ENCODE data around the gene FAM13B. TPM values are rescaled to one million over a fixed set of nuclear protein-coding genes. Genes with fewer than 3 reads are reported as not detected.

Gene FAM13B
- total and polyA plus RNA-seq, 10 of the 15 experiments (the other 5 are each of a cell fraction or from before 2014, with no cell fraction given) = 3.6 to 30.0 (median 20.3) TPM

GRCh38 chr5:138029944-138030343, 2.9 kb downstream of the FAM13B start:
- no TSS peak for BruUV-seq (replicated peaks)
- Histone ChIP-seq H3K4me3 (peak overlapping the region; percentile 94), H3K79me2 (ENCODE audit: control insufficient read depth, insufficient read depth, low read length) (peaks cover 83% of the 10 kb centered on the region), H3K27ac (ENCODE audit: control insufficient read depth, insufficient read depth) (peak overlapping the region; percentile 45), H3K27me3 (replicated peaks in 1 of 2; ENCODE audit: control insufficient read depth in 2 of 2, insufficient read depth in 2 of 2, low read length in 1 of 2) (no peaks in the 10 kb centered on the region), H2AFZ (ENCODE audit: control insufficient read depth, low read depth, low read length) (no peak overlapping the region), H3K9ac (ENCODE audit: control insufficient read depth, insufficient read depth, low read length) (peak overlapping the region; percentile 15; the same call in 1 of the 2 replicates), H3K36me3 (ENCODE audit: control insufficient read depth in 2 of 2, insufficient read depth in 2 of 2, low read length in 1 of 2) (no peaks in the 10 kb centered on the region), H3K4me1 (ENCODE audit: control insufficient read depth, insufficient read depth, low read length) (peaks cover 13% of the 10 kb centered on the region), H3K9me3 (replicated peaks; ENCODE audit: control insufficient read depth, insufficient read depth, low read length) (peaks cover 6% of the 10 kb centered on the region; the same call in 2 of the 3 replicates), H3K4me2 (ENCODE audit: control insufficient read depth, insufficient read depth) (peak overlapping the region; percentile 95), H4K20me1 (ENCODE audit: control insufficient read depth, insufficient read depth) (no peaks in the 10 kb centered on the region)
- ATAC-seq (no peak), FAIRE-seq (no peak), DNase-seq (ENCODE audit: low read depth, low spot score) (no peak)
- CTCF ChIA-PET = interaction anchor here (0.9 to 4.0 kb wide), 10 partner anchors 11 to 401 kb away, joined by 3 to 19 read pairs (median 4); partner anchors contain the start of genes HNRNPA0 and PKD2L2
- in situ Hi-C loops (cut with MboI) = loop anchor here (5.0 kb wide), 1 partner anchor 37 kb away; no protein-coding TSS in a partner anchor
- WGBS (ENCODE audit: insufficient coverage, insufficient replicate concordance, low lambda C conversion rate, missing lambda C conversion rate) = 0% methylated on average over 2 of the region's 2 CpGs
- SMC1A ChIA-PET (ENCODE audit: uncharacterized antibody, unreplicated experiment) = interaction anchor here (0.7 to 5.7 kb wide), 13 partner anchors 9 to 279 kb away, joined by 3 to 32 read pairs (median 3); partner anchors contain the start of gene PKD2L2
- POLR2A ChIA-PET = interaction anchor here (0.6 to 3.1 kb wide), 13 partner anchors 11 to 393 kb away, joined by 3 to 10 read pairs (median 3); partner anchors contain the start of gene PKD2L2
- intact Hi-C loops (cut with micrococcal nuclease; ENCODE audit: unreplicated experiment) = loop anchor here (5.0 to 10.0 kb wide), 4 partner anchors 143 to 405 kb away; partner anchors contain the start of genes HNRNPA0, KDM3B and PKD2L2
- RAD21 ChIA-PET (ENCODE audit: unreplicated experiment) = interaction anchor here (0.9 to 4.1 kb wide), 9 partner anchors 9 to 276 kb away, joined by 3 to 29 read pairs (median 4); partner anchors contain the start of genes HNRNPA0 and PKD2L2
- TF ChIP-seq NRF1 (conservative IDR thresholded peaks at IDR 0.05; ENCODE audit: low read depth, low read length) = no peak
- TF ChIP-seq REST (IDR thresholded peaks at IDR 0.05; ENCODE audit: low read depth, low read length) = no peak
- no peak for TF ChIP-seq RAD21 (IDR thresholded peaks at IDR 0.05; ENCODE audit: insufficient read depth, low read depth, low read length)
- no peak for TF ChIP-seq ZNF592 (IDR thresholded peaks at IDR 0.05)
- TF ChIP-seq RELB (IDR thresholded peaks at IDR 0.05; ENCODE audit: low read depth) = no peak
- no peak for TF ChIP-seq CREB1 (IDR thresholded peaks at IDR 0.05; ENCODE audit: low read depth)
- no peak for TF ChIP-seq MEF2A (IDR thresholded peaks at IDR 0.05; ENCODE audit: insufficient read depth, low read depth, low read length)
- TF ChIP-seq MYC (IDR thresholded peaks at IDR 0.05; ENCODE audit: insufficient read depth, insufficient read length, insufficient replicate concordance, low read length, severe bottlenecking) = no peak
- TF ChIP-seq ZNF217 (IDR thresholded peaks at IDR 0.05) = no peak
- TF ChIP-seq MTA2 (IDR thresholded peaks at IDR 0.05; ENCODE audit: low read depth) = no peak
- TF ChIP-seq JUND (IDR thresholded peaks at IDR 0.05; ENCODE audit: low read depth, low read length) = no peak
- no peak for TF ChIP-seq JUNB (IDR thresholded peaks at IDR 0.05)
- TF ChIP-seq CREM (IDR thresholded peaks at IDR 0.05; ENCODE audit: low read depth) = no peak

All from GM12878 (cell line).